ENCODE results near the gene PHACTR4. TPM values are rescaled to one million over a fixed set of nuclear protein-coding genes. Genes with fewer than 3 reads are reported as not detected.
"Not testable (repeated sequence)": the region's sequence is repeated elsewhere in the genome, so short reads cannot be mapped to it uniquely, and the experiment has no call there.

PHACTR4 gene
- total RNA-seq, 1 donor = 16.3 TPM

- H3K4me3 ChIP-seq (ENCODE audit: low read depth, low read length) = no peak overlapping the region
- peak; percentile 13 for DNase-seq (ENCODE audit: low read depth)
- no peak for TF ChIP-seq CTCF (IDR thresholded peaks at IDR 0.05; ENCODE audit: insufficient read depth, low read length)
Measured at GRCh38 chr1:28516518-28516956, 147.0 kb downstream of the PHACTR4 start.

DNA sequence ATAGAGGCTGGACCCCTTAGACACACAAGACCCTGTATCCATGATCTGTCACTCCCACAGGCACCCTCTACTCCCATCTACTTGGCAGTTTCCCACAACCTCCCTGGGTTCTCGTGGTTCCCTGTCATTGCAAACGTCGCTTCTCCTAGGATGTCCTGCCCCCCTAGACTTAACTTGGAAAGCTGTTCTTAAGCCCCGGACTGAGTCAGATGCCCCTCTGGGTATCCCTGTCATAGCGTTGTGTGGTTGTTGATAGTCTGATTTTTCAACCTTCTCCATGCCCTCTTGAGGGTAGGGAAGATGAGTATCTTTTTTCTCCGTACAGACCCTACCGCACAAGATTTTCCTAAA lies 148.1 kb downstream of the PHACTR4 start:
- no peak for TF ChIP-seq CTCF (IDR thresholded peaks at IDR 0.05; ENCODE audit: insufficient read depth, low read length)
- no peak for DNase-seq (ENCODE audit: low read depth)
- peak overlapping the region; percentile 37 for H3K4me3 ChIP-seq (ENCODE audit: low read depth, low read length)

DNA sequence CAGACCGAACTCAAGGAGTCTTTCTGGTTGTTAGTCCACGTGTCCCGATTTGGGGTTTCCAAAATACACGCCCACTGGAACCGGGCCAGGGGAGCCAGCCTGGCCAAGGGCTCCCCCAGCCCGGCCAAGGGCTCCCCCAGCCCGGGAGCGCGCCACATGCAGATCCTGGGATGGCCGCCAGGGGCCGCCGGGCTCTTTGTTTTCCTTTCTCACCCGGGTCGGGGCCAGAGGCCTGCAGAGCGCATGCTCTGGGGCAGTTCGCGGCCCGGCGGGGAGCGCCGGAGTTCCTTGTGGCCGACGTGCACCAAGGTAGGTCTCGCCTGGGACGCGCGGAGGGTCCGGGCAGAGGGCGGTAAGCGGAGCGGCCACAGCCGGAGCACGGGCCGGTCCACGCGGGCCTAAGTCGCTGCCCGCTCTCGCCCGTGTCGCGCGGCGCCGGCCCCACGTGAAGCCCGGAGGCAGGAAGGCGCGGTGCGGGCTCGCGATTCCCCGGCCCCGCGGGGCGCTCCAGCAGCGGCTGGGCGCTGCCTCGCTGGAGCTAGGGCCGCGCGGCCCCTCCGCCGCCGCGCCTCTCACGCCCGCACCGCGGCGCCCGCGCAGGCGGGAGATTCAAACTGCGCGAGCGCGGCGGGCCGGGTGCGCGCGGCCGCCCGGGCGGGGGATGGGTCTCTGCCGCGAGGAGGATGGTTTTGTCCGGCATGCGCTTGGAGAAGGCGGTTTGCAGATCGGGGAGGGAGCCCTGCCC lies 148.6 kb downstream of the PHACTR4 start:
- H3K4me3 ChIP-seq (ENCODE audit: low read depth, low read length) = peak overlapping the region; percentile 79
- peak; percentile 96 for TF ChIP-seq CTCF (IDR thresholded peaks at IDR 0.05; ENCODE audit: insufficient read depth, low read length)
- DNase-seq (ENCODE audit: low read depth) = peak; percentile 85

- no peak for TF ChIP-seq CTCF (IDR thresholded peaks at IDR 0.05; ENCODE audit: insufficient read depth, low read length)
- DNase-seq (ENCODE audit: low read depth) = peak; percentile 4
Measured at GRCh38 chr1:28518745-28519341, 149.3 kb downstream of the PHACTR4 start.

DNA sequence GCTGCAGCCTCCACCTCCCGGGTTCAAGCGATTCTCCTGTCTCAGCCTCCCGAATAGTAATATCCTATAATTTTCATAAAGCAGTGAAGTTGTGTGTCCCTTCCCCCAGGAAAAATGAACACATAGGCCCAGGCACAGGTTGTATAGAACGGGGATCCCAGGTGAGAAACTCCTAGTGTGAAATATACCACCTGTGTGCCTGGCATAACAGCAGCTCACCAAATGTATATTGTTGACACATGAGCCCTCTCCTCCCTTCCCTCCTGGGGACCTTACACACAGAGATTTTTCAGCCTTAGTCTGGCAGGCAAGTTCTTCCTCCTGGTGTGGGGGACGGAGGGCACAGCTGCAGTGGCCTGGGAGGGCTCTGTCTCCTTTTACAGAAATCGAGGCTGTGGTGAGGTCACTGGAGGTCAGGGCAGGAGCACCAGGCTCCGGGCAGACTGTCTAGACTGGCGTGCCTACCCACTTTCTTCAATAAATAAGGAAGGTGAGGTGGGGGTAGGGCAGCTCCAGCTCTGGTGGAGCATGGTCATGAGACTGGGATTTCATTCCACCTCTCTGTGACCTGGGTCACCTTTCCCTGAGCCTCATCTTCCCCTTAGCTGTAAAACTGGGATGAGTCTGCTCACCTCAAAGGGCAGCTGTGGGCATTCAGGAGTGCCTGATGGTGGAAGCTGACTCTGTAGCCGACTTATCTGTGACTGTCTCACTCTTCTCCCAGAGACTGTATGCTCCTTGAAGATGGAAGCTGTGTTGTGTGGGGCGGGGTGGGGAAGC lies 150.6 kb downstream of the PHACTR4 start:
- DNase-seq (ENCODE audit: low read depth) = no peak
- no peak for TF ChIP-seq CTCF (IDR thresholded peaks at IDR 0.05; ENCODE audit: insufficient read depth, low read length)
- H3K4me3 ChIP-seq (ENCODE audit: low read depth, low read length) = no peak overlapping the region

More at GRCh38 chr1:28518745-28519341, 149.3 kb downstream of the PHACTR4 start:
- peak overlapping the region; percentile 79 for H3K4me3 ChIP-seq (ENCODE audit: low read depth, low read length)

GRCh38 chr1:28520796-28521195 lies 151.3 kb downstream of the PHACTR4 start:
- H3K4me3 ChIP-seq (ENCODE audit: low read depth, low read length); DNase-seq (ENCODE audit: low read depth): not testable (repeated sequence)

All from fibroblast of the aortic adventitia (primary cell).